Measurements from ENCODE around the gene SPATA13. TPM values are rescaled to one million over a fixed set of nuclear protein-coding genes. Genes with fewer than 3 reads are reported as not detected.

Gene SPATA13
- total RNA-seq, 3 donors from 2014 or later = 6.6 to 84.7 (median 58.7) TPM

GRCh38 chr13:24351423-24351822 lies 190.9 kb downstream of the SPATA13 start:
- intact Hi-C loops (cut with DNase I; ENCODE audit: low total_unique reads) = no loop called here
- Histone ChIP-seq H3K36me3 (no peaks in the 10 kb centered on the region), H3K9me3 (no peaks in the 10 kb centered on the region), H3K4me1 (no peaks in the 10 kb centered on the region), H3K27me3 (no peaks in the 10 kb centered on the region), H3K4me3 (no peak overlapping the region), H3K27ac (no peak overlapping the region)
- no peak for TF ChIP-seq POLR2AphosphoS5 (IDR thresholded peaks at IDR 0.05)
- no peak for TF ChIP-seq POLR2A (IDR thresholded peaks at IDR 0.05)
- TF ChIP-seq CTCF (IDR thresholded peaks at IDR 0.05) = no peak
- no peak for DNase-seq (ENCODE audit: low spot score in 2 of 2)

DNA sequence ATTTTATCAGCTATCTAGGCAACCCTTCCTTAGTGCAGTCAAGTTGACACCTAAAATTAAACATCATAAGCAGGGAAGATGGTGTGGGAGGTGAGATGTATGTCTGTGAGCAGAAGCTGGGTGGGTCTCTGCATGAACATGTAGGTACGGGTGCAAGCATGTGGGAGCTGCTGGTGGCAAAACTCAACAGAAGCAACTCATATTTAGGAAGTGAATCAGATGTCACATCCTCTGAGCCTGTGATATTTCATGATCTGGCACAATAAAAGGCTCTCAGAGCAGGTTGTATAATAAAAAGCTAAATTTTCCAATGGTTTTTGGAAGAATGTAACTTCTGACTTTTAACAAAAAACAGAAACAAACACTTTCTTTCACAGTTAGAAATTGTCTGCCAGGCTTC lies 193.2 kb downstream of the SPATA13 start:
- Histone ChIP-seq H3K4me1 (no peaks in the 10 kb centered on the region), H3K9me3 (no peaks in the 10 kb centered on the region), H3K4me3 (no peak overlapping the region), H3K27ac (no peak overlapping the region), H3K27me3 (no peaks in the 10 kb centered on the region), H3K36me3 (no peaks in the 10 kb centered on the region)
- intact Hi-C loops (cut with DNase I; ENCODE audit: low total_unique reads) = no loop called here
- no peak for TF ChIP-seq POLR2AphosphoS5 (IDR thresholded peaks at IDR 0.05)
- no peak for TF ChIP-seq POLR2A (IDR thresholded peaks at IDR 0.05)
- TF ChIP-seq CTCF (IDR thresholded peaks at IDR 0.05) = no peak
- no peak for DNase-seq (ENCODE audit: low spot score in 2 of 2)

GRCh38 chr13:24355103-24355502 lies 194.6 kb downstream of the SPATA13 start:
- Histone ChIP-seq H3K36me3 (no peaks in the 10 kb centered on the region), H3K27me3 (no peaks in the 10 kb centered on the region), H3K4me1 (no peaks in the 10 kb centered on the region), H3K9me3 (no peaks in the 10 kb centered on the region), H3K4me3 (no peak overlapping the region), H3K27ac (no peak overlapping the region)
- intact Hi-C loops (cut with DNase I; ENCODE audit: low total_unique reads) = no loop called here
- TF ChIP-seq POLR2AphosphoS5 (IDR thresholded peaks at IDR 0.05) (no peak), POLR2A (IDR thresholded peaks at IDR 0.05) (no peak), CTCF (IDR thresholded peaks at IDR 0.05) (no peak)
- no peak for DNase-seq (ENCODE audit: low spot score in 2 of 2)

DNA sequence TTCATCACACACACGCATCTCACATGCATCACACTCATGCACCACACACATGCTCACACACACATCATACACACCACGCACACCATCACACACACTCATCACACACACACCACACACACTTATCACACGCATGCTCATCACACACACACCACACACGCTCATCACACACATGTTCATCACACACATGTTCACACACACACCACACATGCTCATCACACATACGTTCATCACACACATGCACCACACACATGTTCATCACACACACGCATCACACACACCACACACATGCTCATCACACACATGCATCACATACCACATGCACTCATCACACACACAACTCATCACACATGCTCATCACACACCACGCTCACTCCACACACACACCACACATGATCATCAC lies 195.8 kb downstream of the SPATA13 start:
- intact Hi-C loops (cut with DNase I; ENCODE audit: low total_unique reads) = no loop called here
- TF ChIP-seq POLR2AphosphoS5 (IDR thresholded peaks at IDR 0.05) = no peak
- no peak for TF ChIP-seq CTCF (IDR thresholded peaks at IDR 0.05)
- no peak for TF ChIP-seq POLR2A (IDR thresholded peaks at IDR 0.05)
- H3K4me1 ChIP-seq = no peaks in the 10 kb centered on the region
- H3K36me3 ChIP-seq = no peaks in the 10 kb centered on the region
- no peaks in the 10 kb centered on the region for H3K9me3 ChIP-seq
- DNase-seq (ENCODE audit: low spot score in 2 of 2) = no peak
- no peak overlapping the region for H3K4me3 ChIP-seq
- H3K27ac ChIP-seq = no peak overlapping the region
- no peaks in the 10 kb centered on the region for H3K27me3 ChIP-seq

Other genes with a start within 250 kb of the SPATA13 start
- gene C1QTNF9, start 148.9 kb downstream of the SPATA13 start, total RNA-seq = under 1 TPM in 2 of 3 donors, not detected in 1; 0.15 to 0.64 TPM